Measurements from ENCODE around the gene NUMBL.
A peak's percentile ranks its signal among the peaks of the same experiment; 100 is the strongest.
"Not testable (repeated sequence)": the region's sequence is repeated elsewhere in the genome, so short reads cannot be mapped to it uniquely, and the experiment has no call there.

NUMBL gene

DNA sequence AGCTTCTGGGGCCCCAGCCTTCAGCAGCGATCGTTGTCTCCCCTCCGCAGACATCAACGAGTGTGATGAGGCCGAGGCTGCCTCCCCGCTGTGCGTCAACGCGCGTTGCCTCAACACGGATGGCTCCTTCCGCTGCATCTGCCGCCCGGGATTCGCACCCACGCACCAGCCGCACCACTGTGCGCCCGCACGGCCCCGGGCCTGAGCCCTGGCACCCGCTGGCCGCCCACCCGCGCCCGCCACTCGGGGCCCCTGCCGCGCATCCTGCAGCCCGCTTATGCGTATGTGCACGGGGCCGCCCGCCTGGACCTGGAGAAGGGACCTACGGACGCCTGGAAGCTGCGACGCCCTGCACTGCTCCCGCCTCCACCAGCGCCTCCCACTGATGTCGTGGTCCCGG lies 61.1 kb downstream of the NUMBL start:
- no peak for DNase-seq (ENCODE audit: low spot score)

- DNase-seq (ENCODE audit: low spot score), result no peak
These were observed 62.8 kb downstream of the NUMBL start for GRCh38 chr19:40627486-40628279.

DNA sequence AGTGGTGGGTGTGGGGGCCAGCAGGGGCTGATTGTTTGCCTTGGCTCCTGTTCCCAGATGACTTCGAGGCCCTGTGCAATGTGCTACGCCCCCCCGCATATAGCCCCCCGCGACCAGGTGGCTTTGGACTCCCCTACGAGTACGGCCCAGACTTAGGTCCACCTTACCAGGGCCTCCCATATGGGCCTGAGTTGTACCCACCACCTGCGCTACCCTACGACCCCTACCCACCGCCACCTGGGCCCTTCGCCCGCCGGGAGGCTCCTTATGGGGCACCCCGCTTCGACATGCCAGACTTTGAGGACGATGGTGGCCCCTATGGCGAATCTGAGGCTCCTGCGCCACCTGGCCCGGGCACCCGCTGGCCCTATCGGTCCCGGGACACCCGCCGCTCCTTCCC lies 63.5 kb downstream of the NUMBL start:
- DNase-seq (ENCODE audit: low spot score), result no peak

DNA sequence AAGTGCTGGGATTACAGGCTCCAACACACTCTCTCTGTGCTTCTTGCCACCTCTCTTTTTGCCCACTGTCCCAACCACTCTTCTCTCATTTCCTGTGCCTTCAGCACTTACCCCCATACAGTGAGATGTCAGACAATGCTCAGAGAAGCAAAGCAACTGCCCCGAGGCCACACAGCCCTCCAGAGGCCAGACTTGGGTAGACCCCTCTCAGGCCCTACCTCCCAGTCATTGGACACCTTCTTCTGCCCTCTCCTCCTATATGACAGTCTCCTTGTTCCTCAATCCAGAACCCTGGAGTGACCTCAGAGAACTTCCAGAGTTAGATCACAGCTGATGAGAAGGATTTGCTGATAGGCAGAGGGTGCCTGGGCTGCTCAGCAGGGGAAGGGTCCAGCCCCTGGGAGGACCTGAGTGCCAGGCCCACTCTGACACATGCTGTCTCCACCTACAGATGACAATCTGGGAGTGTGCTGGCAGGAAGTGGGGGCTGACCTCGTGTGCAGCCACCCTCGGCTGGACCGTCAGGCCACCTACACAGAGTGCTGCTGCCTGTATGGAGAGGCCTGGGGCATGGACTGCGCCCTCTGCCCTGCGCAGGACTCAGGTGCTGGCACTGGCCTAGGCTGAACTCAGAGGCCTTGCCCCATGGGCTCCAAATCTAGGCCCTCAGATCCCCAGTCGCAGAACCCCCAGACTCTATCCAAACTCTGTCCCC lies 64.9 kb downstream of the NUMBL start:
- no peak for DNase-seq (ENCODE audit: low spot score)

DNA sequence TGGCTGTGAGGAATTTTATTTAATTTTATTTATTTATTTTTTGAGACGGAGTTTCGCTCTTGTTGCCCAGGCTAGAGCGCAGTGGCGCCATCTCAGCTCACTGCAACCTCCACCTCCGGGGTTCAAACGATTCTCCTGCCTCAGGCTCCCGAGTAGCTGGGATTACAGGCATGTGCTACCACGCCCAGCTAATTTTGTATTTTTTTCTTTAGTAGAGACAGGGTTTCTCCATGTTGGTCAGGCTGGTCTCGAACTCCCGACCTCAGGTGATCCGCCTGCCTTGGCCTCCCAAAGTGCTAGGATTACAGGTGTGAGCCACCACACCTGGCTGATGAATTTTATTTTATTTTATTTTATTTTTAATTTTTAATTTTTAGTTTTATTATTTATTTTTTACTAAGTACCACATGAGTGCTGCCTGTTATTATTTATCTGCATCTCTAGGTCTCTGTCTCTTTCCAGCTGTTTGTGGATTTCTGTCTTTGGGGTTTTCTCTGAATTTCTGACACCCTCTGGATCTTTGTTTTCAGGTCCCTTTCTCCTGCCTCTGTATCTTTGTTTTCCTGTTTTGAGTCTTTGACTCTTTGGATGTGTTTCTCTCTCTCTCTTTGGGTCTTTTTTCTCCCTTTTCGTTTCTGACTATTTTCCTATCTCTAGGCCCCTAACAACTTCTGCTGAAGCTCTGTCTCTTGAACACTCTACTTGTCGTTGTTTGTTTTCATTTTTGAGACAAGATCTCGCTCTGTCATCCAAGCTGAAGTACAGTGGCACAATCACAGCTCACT lies 65.9 kb downstream of the NUMBL start:
- DNase-seq (ENCODE audit: low spot score), result not testable (repeated sequence)

DNA sequence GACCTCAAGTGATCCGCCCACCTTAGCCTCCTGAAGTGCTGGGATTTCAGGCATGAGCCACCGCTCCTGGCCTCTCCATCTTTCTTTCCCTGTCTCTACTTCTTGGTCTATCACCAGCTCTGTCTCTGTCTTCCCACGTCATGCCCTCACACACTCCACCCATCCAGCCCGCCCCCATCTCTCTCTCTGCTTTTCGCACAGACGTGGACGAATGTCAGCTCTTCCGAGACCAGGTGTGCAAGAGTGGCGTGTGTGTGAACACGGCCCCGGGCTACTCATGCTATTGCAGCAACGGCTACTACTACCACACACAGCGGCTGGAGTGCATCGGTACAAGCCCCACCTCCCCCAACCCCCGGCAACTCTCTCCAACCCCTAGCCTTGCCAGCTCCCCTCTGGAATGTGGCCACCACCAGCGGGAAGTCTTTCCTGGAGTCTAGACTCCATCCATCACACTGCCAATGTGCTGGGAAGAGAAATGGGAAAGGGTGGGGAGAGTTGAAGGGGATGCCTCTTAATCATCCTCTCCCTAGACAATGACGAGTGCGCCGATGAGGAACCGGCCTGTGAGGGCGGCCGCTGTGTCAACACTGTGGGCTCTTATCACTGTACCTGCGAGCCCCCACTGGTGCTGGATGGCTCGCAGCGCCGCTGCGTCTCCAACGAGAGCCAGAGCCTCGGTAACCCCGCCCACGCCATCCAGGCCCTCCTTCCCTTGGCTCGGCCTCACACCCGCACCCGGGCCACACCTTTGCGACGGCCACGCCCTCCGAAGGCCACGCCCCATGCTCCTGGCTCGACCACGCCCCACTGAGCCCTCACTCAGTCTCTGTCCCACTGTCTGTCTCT lies 66.8 kb downstream of the NUMBL start:
- peak; percentile 43 for DNase-seq (ENCODE audit: low spot score)

- DNase-seq (ENCODE audit: low spot score), result no peak
These were observed 67.7 kb downstream of the NUMBL start for GRCh38 chr19:40622773-40623075.

DNA sequence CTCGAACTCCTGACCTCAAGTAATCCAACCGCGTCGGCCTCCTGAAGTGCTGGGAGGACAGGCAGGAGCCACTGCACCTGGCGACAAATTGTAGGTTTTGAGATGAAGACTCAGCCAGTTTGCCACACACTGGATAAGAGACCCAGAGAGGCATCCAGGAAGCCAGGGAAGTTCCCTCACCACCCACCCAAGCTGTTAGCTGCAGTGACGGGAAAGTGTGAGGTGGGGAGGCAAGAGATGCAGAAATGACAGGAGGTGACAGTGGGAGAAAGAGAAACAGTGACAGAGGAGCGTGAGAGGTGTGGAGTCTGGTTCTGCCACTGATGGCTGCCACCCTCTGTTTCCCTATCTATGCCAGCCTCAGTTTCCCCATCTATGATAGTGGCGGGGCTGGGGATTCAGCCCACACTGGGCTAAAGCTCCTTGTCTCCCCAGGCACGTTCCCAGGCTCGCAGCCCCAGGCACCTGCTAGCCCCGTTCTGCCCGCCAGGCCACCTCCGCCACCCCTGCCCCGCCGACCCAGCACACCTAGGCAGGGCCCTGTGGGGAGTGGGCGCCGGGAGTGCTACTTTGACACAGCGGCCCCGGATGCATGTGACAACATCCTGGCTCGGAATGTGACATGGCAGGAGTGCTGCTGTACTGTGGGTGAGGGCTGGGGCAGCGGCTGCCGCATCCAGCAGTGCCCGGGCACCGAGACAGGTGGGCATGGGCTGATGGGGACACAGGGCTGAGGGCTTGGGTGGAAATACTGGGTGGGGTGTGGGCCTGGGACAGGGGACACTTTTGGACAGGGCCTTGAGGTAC lies 68.3 kb downstream of the NUMBL start:
- DNase-seq (ENCODE audit: low spot score), result no peak

GRCh38 chr19:40621283-40621682 lies 69.2 kb downstream of the NUMBL start:
- no peak for DNase-seq (ENCODE audit: low spot score)

- DNase-seq (ENCODE audit: low spot score), result no peak
These were observed 70.3 kb downstream of the NUMBL start for GRCh38 chr19:40620161-40620485.

DNA sequence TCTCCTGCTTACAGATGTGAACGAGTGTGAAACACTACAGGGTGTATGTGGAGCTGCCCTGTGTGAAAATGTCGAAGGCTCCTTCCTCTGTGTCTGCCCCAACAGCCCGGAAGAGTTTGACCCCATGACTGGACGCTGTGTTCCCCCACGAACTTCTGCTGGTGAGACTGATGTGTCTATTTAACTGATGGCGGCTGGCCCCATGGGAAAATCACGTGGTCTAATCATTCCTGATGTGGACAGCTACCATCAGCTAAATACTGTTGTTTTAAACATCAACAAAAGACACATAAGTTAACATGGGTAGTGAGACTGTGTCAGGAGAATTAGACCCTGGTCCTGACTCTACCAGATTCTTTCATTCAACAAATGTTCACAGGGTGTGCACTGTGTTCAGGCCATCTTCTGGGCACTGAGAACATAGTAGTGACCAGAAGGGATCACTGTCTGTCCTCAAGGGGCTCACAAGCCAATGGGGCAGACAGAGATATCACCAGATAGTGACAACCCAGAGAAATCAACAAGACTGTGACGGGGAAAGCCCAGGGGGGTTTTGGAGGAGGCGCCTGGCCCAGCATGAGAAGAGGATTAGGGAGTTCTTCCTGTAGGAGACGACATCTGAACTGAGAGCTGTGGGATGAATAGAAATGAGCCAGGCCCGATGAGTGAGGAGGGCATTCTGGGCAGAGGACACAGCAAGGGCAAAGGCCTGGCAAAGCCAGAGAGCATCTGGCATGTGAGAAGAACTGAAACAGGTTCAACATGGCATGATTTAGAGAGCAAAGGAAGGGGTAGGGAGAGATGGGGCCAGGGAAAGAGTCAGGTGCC lies 70.9 kb downstream of the NUMBL start:
- DNase-seq (ENCODE audit: low spot score), result no peak

- DNase-seq (ENCODE audit: low spot score), result no peak
These were observed 72.5 kb downstream of the NUMBL start for GRCh38 chr19:40617961-40618360.

DNA sequence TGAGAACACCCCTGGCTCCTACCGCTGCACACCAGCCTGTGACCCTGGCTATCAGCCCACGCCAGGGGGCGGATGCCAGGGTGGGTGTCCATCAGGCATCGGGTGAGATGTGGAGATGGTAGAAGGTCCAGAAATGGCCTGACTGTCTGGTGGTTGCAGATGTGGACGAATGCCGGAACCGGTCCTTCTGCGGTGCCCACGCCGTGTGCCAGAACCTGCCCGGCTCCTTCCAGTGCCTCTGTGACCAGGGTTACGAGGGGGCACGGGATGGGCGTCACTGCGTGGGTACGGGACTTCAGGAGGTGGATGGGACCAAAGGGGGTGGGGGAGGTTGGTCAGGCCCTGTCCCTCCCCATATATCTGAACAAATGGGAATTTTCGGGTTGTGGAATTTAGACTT lies 73.5 kb downstream of the NUMBL start:
- DNase-seq (ENCODE audit: low spot score), result no peak

DNA sequence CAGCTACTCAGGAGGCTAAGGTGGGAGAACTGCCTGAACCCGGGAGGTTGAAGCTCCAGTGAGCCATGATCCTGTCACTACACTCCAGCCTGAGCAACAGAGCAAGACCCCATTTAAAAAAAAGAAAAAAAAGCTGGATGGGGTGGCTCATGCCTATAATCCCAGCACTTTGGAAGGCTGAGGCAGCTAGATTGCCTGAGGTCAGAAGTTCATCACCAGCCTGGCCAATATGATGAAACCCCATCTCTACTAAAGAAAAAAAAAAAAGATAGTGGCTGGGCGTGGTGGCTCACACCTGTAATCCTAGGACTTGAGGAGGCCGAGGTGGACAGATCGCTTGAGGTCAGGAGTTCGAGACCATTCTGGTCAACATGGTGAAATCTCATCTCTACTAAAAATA lies 74.3 kb downstream of the NUMBL start:
- DNase-seq (ENCODE audit: low spot score), result no peak
